CD14-positive monocyte (primary cell): ENCODE measurements around the gene ABTB1. TPM values are rescaled to one million over a fixed set of nuclear protein-coding genes. Genes with fewer than 3 reads are reported as not detected.

ENCODE experiments used
- DNase-seq, 3 donors: peaks; one replicate each; pipeline ENCODE4 v3.0.0-alpha.2; 2011 to 2022
- H2AFZ ChIP-seq: 2 replicates; pipeline ENCODE4 v1.6.0; 2012; ENCODE audit warnings: mild to moderate bottlenecking, low read depth, low read length, inconsistent platforms; ENCODE audit not compliant: insufficient read depth, poor library complexity, severe bottlenecking
- H3K27ac ChIP-seq, 2 donors: 1 replicate in 1 of 2; 2 replicates in 1 of 2; pipeline ENCODE4 v1.5.1; 2012 to 2013; ENCODE audit warnings: low read length in 2 of 2, control low read depth in 1 of 2, inconsistent platforms in 1 of 2, low read depth in 1 of 2, mild to moderate bottlenecking in 1 of 2
- H3K27me3 ChIP-seq, 2 donors: one replicate each; pipeline versions ENCODE4 v1.6.0 to v1.6.1; 2011 to 2013; ENCODE audit warnings: low read length in 2 of 2; ENCODE audit not compliant: control insufficient read depth in 2 of 2, insufficient read depth in 2 of 2
- H3K36me3 ChIP-seq, 2 donors: replicated peaks in 1 of 2; 1 replicate in 1 of 2; 2 replicates in 1 of 2; pipeline versions ENCODE4 v1.5.1 to v1.6.1; 2012 to 2013; ENCODE audit warnings: low read length in 2 of 2, control low read depth in 1 of 2, inconsistent platforms in 1 of 2, mild to moderate bottlenecking in 1 of 2; ENCODE audit not compliant: insufficient read depth in 2 of 2, control insufficient read depth in 1 of 2
- H3K4me1 ChIP-seq, 2 donors: 1 replicate in 1 of 2; 2 replicates in 1 of 2; pipeline versions ENCODE4 v1.5.1 to v1.6.1; 2012 to 2013; ENCODE audit warnings: low read length in 2 of 2, control low read depth in 1 of 2, inconsistent platforms in 1 of 2, mild to moderate bottlenecking in 1 of 2, moderate library complexity in 1 of 2; ENCODE audit not compliant: insufficient read depth in 2 of 2, control insufficient read depth in 1 of 2
- H3K4me2 ChIP-seq: replicated peaks from 2 replicates; pipeline ENCODE3; 2012; ENCODE audit warnings: low read length, moderate library complexity, mild to moderate bottlenecking; ENCODE audit not compliant: poor library complexity, severe bottlenecking; ENCODE audit errors: extremely low read depth
- H3K4me3 ChIP-seq, 3 experiments: fragments of 200-600 bp in 1 of 3; sonication (generic) in 1 of 3; replicated peaks in 1 of 3; 1 replicate in 2 of 3; 2 replicates in 1 of 3; pipeline ENCODE4 v1.5.1; 2011 to 2013; ENCODE audit warnings: low read length in 3 of 3, mild to moderate bottlenecking in 3 of 3, control low read depth in 2 of 3, low read depth in 2 of 3, inconsistent platforms in 1 of 3, moderate library complexity in 1 of 3
- H3K79me2 ChIP-seq: 2 replicates; pipeline ENCODE4 v1.6.0; 2012; ENCODE audit warnings: mild to moderate bottlenecking, control low read depth, inconsistent platforms, low read length, moderate library complexity; ENCODE audit not compliant: insufficient read depth
- H3K9ac ChIP-seq: 2 replicates; pipeline ENCODE4 v1.6.0; 2017; ENCODE audit warnings: low read length, mild to moderate bottlenecking; ENCODE audit not compliant: insufficient read depth, poor library complexity, severe bottlenecking
- H3K9me3 ChIP-seq, 2 donors: replicated peaks in 1 of 2; 1 replicate in 1 of 2; 2 replicates in 1 of 2; pipeline versions ENCODE4 v1.5.1 to v1.6.1; 2012 to 2013; ENCODE audit warnings: low read length in 2 of 2, control low read depth in 1 of 2; ENCODE audit not compliant: control insufficient read depth in 1 of 2, insufficient read depth in 1 of 2
- H4K20me1 ChIP-seq: 2 replicates; pipeline ENCODE4 v1.6.0; 2012; ENCODE audit warnings: mild to moderate bottlenecking, low read length, control low read depth, moderate library complexity; ENCODE audit not compliant: insufficient read depth
- H3K27ac Mint-ChIP-seq, 7 donors: one replicate each; pipeline ENCODE4 v1.8.0; 2020; ENCODE audit warnings: mild to moderate bottlenecking in 7 of 7, mixed read lengths in 7 of 7, moderate library complexity in 6 of 7, inconsistent platforms in 2 of 7
- H3K27me3 Mint-ChIP-seq, 3 donors: one replicate each; pipeline ENCODE4 v1.8.0; 2021 to 2022; ENCODE audit warnings: low read depth in 3 of 3, mild to moderate bottlenecking in 3 of 3, mixed read lengths in 3 of 3, moderate library complexity in 3 of 3, inconsistent platforms in 1 of 3
- H3K36me3 Mint-ChIP-seq, 2 donors: one replicate each; pipeline ENCODE4 v1.8.0; 2020; ENCODE audit warnings: mixed read lengths in 2 of 2, inconsistent platforms in 1 of 2, mild to moderate bottlenecking in 1 of 2
- H3K4me1 Mint-ChIP-seq: one replicate; pipeline ENCODE4 v1.8.0; 2020; ENCODE audit warnings: mild to moderate bottlenecking, mixed read lengths
- H3K4me3 Mint-ChIP-seq, 2 donors: one replicate each; pipeline ENCODE4 v1.8.0; 2020; ENCODE audit warnings: mild to moderate bottlenecking in 2 of 2, mixed read lengths in 2 of 2, moderate library complexity in 1 of 2
- H3K9me3 Mint-ChIP-seq, 7 donors: one replicate each; pipeline ENCODE4 v1.8.0; 2020 to 2022; ENCODE audit warnings: mixed read lengths in 7 of 7, mild to moderate bottlenecking in 6 of 7, moderate library complexity in 6 of 7, inconsistent platforms in 2 of 7
- WGBS: methylation state at CpG from one replicate; pipeline ENCODE4 v1.1.5; 2013; ENCODE audit warnings: missing lambda C conversion rate; ENCODE audit not compliant: insufficient coverage; 5-methylcytosine and 5-hydroxymethylcytosine counted together
- intact Hi-C, 2 donors: fragments of 100-400 bp; cut with micrococcal nuclease; formaldehyde crosslinking; loops; one replicate each; pipeline versions ENCODE4 v1.15.0 to v1.15.1; 2023
- polyA plus RNA-seq, 3 donors: library from polyadenylated mRNA; depleted of rRNA in 1 of 3; unstranded in 2 of 3; stranded (reverse) in 1 of 3; fragments of 300-500 nt in 2 of 3; fragments of >200 nt in 1 of 3; fragmentation: Illumina TruSeq in 2 of 3; gene quantifications; 1 replicate in 2 of 3; 2 replicates in 1 of 3; pipeline ENCODE4 v1.2.3, GENCODE V29; 2012 to 2021
- TF ChIP-seq, protein P1 (sequence below): fragments of 200-600 bp; IDR thresholded peaks from one replicate; pipeline ENCODE4 v1.8.0; 2022; ENCODE audit warnings: antibody characterized with exemption, mild to moderate bottlenecking

ABTB1 gene
- polyA plus RNA-seq, 3 donors, result 107 to 246 (median 118) TPM

DNA sequence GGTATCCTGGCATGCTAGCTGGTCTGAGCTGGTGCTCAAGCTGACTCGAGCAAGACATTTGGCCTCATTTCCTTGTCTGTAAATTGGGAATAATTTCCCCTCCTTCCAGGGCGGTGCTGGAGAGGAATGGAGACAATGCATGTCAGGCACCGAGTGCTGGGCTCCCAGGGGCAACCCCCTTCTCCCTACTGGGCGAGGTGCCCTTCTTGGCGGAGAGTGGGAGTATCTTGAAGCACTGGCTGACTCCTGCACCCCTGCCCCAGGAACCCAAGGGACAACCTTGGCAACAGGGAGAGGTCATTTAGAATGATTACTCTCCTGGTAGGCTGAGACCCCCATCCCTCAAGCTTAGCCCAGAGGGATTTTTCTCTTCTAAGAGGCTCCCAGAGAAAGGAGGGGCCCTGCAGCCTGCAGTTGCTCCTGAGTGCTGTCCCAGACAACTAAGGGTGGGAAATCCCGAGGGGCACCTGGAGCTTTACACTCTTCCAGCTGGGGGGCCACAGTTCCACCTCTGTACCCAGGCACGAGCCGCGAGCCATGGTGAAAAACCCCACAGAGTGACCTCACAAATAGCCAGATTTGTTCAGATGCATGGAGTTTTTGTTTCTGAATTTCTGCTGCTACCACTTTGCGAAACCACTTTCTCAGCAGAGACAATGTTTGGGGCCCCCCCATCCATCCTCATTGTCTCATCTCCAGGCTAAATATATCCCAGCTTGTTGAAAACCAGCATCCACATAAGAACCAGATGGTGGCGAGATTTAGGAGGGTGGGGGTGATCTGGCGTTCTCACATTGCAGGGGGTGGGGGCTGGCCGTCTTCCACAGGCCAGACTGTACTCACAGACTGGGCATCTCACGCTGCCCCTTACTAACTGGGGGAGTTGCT is 44.8 kb downstream of the ABTB1 start:
- H3K4me3 Mint-ChIP-seq, result no peak overlapping the region
- WGBS, result 85% methylated on average over 4 of the region's 14 CpGs
- peaks cover 0 to 1% (median 0%) of the 10 kb centered on the region in 7 donors for H3K9me3 Mint-ChIP-seq
- TF ChIP-seq, protein P1, sequence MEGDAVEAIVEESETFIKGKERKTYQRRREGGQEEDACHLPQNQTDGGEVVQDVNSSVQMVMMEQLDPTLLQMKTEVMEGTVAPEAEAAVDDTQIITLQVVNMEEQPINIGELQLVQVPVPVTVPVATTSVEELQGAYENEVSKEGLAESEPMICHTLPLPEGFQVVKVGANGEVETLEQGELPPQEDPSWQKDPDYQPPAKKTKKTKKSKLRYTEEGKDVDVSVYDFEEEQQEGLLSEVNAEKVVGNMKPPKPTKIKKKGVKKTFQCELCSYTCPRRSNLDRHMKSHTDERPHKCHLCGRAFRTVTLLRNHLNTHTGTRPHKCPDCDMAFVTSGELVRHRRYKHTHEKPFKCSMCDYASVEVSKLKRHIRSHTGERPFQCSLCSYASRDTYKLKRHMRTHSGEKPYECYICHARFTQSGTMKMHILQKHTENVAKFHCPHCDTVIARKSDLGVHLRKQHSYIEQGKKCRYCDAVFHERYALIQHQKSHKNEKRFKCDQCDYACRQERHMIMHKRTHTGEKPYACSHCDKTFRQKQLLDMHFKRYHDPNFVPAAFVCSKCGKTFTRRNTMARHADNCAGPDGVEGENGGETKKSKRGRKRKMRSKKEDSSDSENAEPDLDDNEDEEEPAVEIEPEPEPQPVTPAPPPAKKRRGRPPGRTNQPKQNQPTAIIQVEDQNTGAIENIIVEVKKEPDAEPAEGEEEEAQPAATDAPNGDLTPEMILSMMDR, result no peak
- peaks cover 0 to 2% (median 0%) of the 10 kb centered on the region in 3 donors for H3K27me3 Mint-ChIP-seq
- intact Hi-C loops, result no loop called here
- Histone ChIP-seq H3K27ac (no peak overlapping the region), H2AFZ (no peak overlapping the region), H3K79me2 (no peaks in the 10 kb centered on the region), H3K36me3 (no peaks in the 10 kb centered on the region), H3K4me2 (no peak overlapping the region), H3K9me3 (no peaks in the 10 kb centered on the region), H3K4me3 (no peak overlapping the region), H3K9ac (no peak overlapping the region), H4K20me1 (no peaks in the 10 kb centered on the region), H3K27me3 (no peaks in the 10 kb centered on the region), H3K4me1 (peaks cover 8 to 17% of the 10 kb centered on the region in 2 donors)
- H3K4me1 Mint-ChIP-seq, result peaks cover 12% of the 10 kb centered on the region
- peaks cover 0 to 8% of the 10 kb centered on the region in 2 donors for H3K36me3 Mint-ChIP-seq
- no peak for DNase-seq
- H3K27ac Mint-ChIP-seq, result no peak overlapping the region

DNA sequence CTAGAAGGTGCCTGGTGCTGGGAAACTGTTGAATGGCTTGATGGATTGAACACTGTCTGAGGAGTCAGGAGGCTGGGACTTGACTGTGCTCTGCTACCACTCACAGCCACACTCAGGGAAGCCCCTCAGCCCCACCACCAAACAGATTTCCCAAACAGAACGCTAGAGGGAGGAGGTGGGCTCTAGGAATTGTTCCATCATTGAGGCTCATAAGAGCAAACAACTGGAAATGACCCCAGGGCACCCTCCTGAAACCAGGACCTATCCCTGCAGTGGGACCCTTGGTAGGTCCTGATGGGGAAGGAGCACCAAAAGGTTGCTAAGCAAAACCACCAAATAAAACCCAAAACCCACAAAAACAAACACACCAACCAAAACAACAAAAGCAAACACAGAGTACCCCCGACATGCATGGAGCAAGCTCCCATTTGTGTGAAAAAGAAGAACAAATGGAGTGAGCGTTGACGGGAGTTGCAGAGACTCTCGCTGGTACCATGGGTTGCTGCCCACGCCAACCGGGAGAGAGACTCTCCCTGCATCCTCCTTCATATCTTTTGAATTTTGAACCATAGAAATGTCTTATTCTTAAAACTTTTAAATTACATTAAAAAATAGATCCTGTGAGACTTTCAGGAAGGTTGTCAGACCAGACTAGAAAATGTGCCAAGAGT is 45.6 kb downstream of the ABTB1 start:
- no peak overlapping the region for H3K4me3 Mint-ChIP-seq
- no peak overlapping the region for H3K9ac ChIP-seq
- TF ChIP-seq, protein P1, result no peak
- DNase-seq, result no peak
- 94% methylated on average over 3 of the region's 7 CpGs for WGBS
- peaks cover 0 to 1% (median 0%) of the 10 kb centered on the region in 7 donors for H3K9me3 Mint-ChIP-seq
- peaks cover 12% of the 10 kb centered on the region for H3K4me1 Mint-ChIP-seq
- H2AFZ ChIP-seq, result no peak overlapping the region
- H3K27ac Mint-ChIP-seq, result peak overlapping the region in 2 of 7 donors; percentile 1 to 10
- H3K4me2 ChIP-seq, result no peak overlapping the region
- intact Hi-C loops, result no loop called here
- H3K9me3 ChIP-seq, result no peaks in the 10 kb centered on the region
- H4K20me1 ChIP-seq, result no peaks in the 10 kb centered on the region
- H3K79me2 ChIP-seq, result no peaks in the 10 kb centered on the region
- no peak overlapping the region for H3K4me3 ChIP-seq
- H3K36me3 ChIP-seq, result no peaks in the 10 kb centered on the region
- peaks cover 8 to 17% of the 10 kb centered on the region in 2 donors for H3K4me1 ChIP-seq
- H3K27me3 Mint-ChIP-seq, result peaks cover 0 to 2% (median 0%) of the 10 kb centered on the region in 3 donors
- H3K27me3 ChIP-seq, result no peaks in the 10 kb centered on the region
- H3K36me3 Mint-ChIP-seq, result peaks cover 0 to 8% of the 10 kb centered on the region in 2 donors
- H3K27ac ChIP-seq, result no peak overlapping the region
